MCF 10A (cell line): ENCODE measurements around the gene ANKRD44. TPM values are rescaled to one million over a fixed set of nuclear protein-coding genes. Genes with fewer than 3 reads are reported as not detected.

ENCODE experiments used
- BruUV-seq: library from RNA; stranded (reverse); fragments of 400-500 nt; replicated peaks from 2 replicates; lab custom pipeline; 2021; lab: Mats Ljungman, UMichigan
- CTCF ChIA-PET: fragments of 300-600 bp; sonication (Branson Sonifier 250); formaldehyde crosslinking; extraction: SDS; loops from one replicate; lab custom pipeline; 2021; ENCODE audit warnings: antibody characterized with exemption, inconsistent platforms; lab: Yijun Ruan, JAX
- POLR2A ChIA-PET: fragments of 300-600, 350-650 bp; sonication (Branson Sonifier 250); formaldehyde crosslinking; extraction: SDS; loops from one replicate; lab custom pipeline; 2020; ENCODE audit warnings: antibody characterized with exemption, inconsistent platforms; lab: Yijun Ruan, JAX
- DNase-seq: peaks from one replicate; pipeline ENCODE4 v3.0.0-alpha.2; 2018; ENCODE audit not compliant: unreplicated experiment
- H3K27ac Mint-ChIP-seq: one replicate; pipeline ENCODE4 v1.8.0; 2022; ENCODE audit warnings: mild to moderate bottlenecking, low read depth, mixed read lengths; ENCODE audit not compliant: unreplicated experiment
- H3K27me3 Mint-ChIP-seq: one replicate; pipeline ENCODE4 v1.8.0; 2022; ENCODE audit warnings: mixed read lengths; ENCODE audit not compliant: insufficient read depth, unreplicated experiment
- H3K36me3 Mint-ChIP-seq: one replicate; pipeline ENCODE4 v1.8.0; 2022; ENCODE audit warnings: mild to moderate bottlenecking, moderate library complexity, mixed read lengths; ENCODE audit not compliant: insufficient read depth, unreplicated experiment
- H3K4me1 Mint-ChIP-seq: one replicate; pipeline ENCODE4 v1.8.0; 2022; ENCODE audit warnings: mixed read lengths; ENCODE audit not compliant: insufficient read depth, unreplicated experiment
- H3K4me3 Mint-ChIP-seq: one replicate; pipeline ENCODE4 v1.8.0; 2022; ENCODE audit warnings: mild to moderate bottlenecking, moderate library complexity, mixed read lengths; ENCODE audit not compliant: unreplicated experiment
- H3K9me3 Mint-ChIP-seq: one replicate; pipeline ENCODE4 v1.8.0; 2022; ENCODE audit warnings: mixed read lengths; ENCODE audit not compliant: unreplicated experiment
- CTCF ChIP-seq: fragments of 200-600 bp; IDR thresholded peaks from one replicate; pipeline ENCODE4 v1.8.0; 2022; ENCODE audit warnings: antibody characterized with exemption, mild to moderate bottlenecking; ENCODE audit not compliant: unreplicated experiment
- intact Hi-C: fragments of 100-400 bp; cut with micrococcal nuclease; formaldehyde crosslinking; loops from 2 replicates; pipeline ENCODE4 v1.14.1; 2022
- total RNA-seq: library from RNA; stranded (reverse); gene quantifications from 2 replicates; pipeline ENCODE4 v1.2.3, GENCODE V29; 2022

Gene ANKRD44
- total RNA-seq, 1 experiment from 2014 or later = 6.9 TPM

DNA sequence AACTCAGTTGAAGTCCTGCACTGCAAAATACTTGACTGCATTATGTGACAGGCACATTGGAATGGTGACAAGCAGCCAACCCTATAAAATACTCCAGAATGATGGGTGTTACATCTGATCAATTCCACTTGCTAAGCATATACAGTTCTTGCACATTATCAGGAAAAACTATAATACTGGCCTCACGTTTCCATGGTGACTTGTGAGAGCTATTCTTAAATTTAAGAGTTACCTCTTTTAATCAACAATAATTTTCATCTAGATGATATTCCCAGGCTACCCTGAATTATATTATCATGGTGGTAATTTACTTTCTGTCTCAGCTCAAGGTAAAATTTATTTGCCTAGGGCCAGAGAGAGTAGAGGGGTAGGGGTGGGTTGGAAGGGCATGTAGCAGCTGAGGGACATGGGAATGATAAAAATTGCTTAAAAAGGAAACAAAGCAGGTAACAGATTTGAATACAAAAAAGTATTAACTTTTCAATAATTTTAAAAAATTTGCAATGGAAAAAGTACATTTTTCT, 251.7 kb downstream of the ANKRD44 start:
- H3K27me3 Mint-ChIP-seq = no peaks in the 10 kb centered on the region
- ChIA-PET CTCF (interaction anchor here (0.6 to 0.7 kb wide), 2 partner anchors 194 to 508 kb away, joined by 3 read pairs; no protein-coding TSS in a partner anchor), POLR2A (no interaction called here)

GRCh38 chr2:197057959-197058358, 252.6 kb downstream of the ANKRD44 start:
- Mint-ChIP-seq H3K36me3 (no peaks in the 10 kb centered on the region), H3K27ac (no peak overlapping the region), H3K4me1 (no peaks in the 10 kb centered on the region), H3K27me3 (no peaks in the 10 kb centered on the region), H3K4me3 (no peak overlapping the region), H3K9me3 (peaks cover 7% of the 10 kb centered on the region)
- ChIA-PET CTCF (interaction anchor here (0.7 to 1.5 kb wide), 2 partner anchors 12 to 84 kb away, joined by 3 to 6 read pairs; no protein-coding TSS in a partner anchor), POLR2A (no interaction called here)
- intact Hi-C loops = no loop called here
- DNase-seq = no peak
- no peak for TF ChIP-seq CTCF
- no TSS peak for BruUV-seq

More for the DNA sequence above, 251.7 kb downstream of the ANKRD44 start:
- Mint-ChIP-seq H3K36me3 (no peaks in the 10 kb centered on the region), H3K27ac (no peak overlapping the region), H3K4me3 (no peak overlapping the region), H3K4me1 (no peaks in the 10 kb centered on the region), H3K9me3 (peaks cover 7% of the 10 kb centered on the region)
- BruUV-seq = no TSS peak
- intact Hi-C loops = no loop called here
- no peak for DNase-seq
- TF ChIP-seq CTCF = no peak

GRCh38 chr2:197055045-197055444, 255.5 kb downstream of the ANKRD44 start:
- H3K27ac Mint-ChIP-seq = no peak overlapping the region
- TF ChIP-seq CTCF = no peak
- POLR2A ChIA-PET = no interaction called here
- peaks cover 7% of the 10 kb centered on the region for H3K9me3 Mint-ChIP-seq
- H3K27me3 Mint-ChIP-seq = no peaks in the 10 kb centered on the region
- no TSS peak for BruUV-seq
- H3K36me3 Mint-ChIP-seq = no peaks in the 10 kb centered on the region
- DNase-seq = no peak
- CTCF ChIA-PET = interaction anchor here (0.6 to 0.8 kb wide), 3 partner anchors 27 to 323 kb away, joined by 3 to 5 read pairs (median 3); no protein-coding TSS in a partner anchor
- H3K4me3 Mint-ChIP-seq = no peak overlapping the region
- intact Hi-C loops = no loop called here
- no peaks in the 10 kb centered on the region for H3K4me1 Mint-ChIP-seq

GRCh38 chr2:197054437-197054836, 256.1 kb downstream of the ANKRD44 start:
- H3K4me1 Mint-ChIP-seq = no peaks in the 10 kb centered on the region
- DNase-seq = no peak
- no peak overlapping the region for H3K4me3 Mint-ChIP-seq
- ChIA-PET POLR2A (no interaction called here), CTCF (interaction anchor here (0.6 kb wide), 2 partner anchors 26 to 748 kb away, joined by 3 read pairs; no protein-coding TSS in a partner anchor)
- no peaks in the 10 kb centered on the region for H3K36me3 Mint-ChIP-seq
- intact Hi-C loops = no loop called here
- no peak overlapping the region for H3K27ac Mint-ChIP-seq
- TF ChIP-seq CTCF = no peak
- H3K27me3 Mint-ChIP-seq = no peaks in the 10 kb centered on the region
- no TSS peak for BruUV-seq
- H3K9me3 Mint-ChIP-seq = peaks cover 7% of the 10 kb centered on the region
